Common myeloid progenitor, CD34-positive (primary cell): Measurements from ENCODE around the gene FAM237B.

Source experiments
- CTCF ChIA-PET: fragments of 350-600 bp; sonication (Branson Sonifier 250); formaldehyde crosslinking; loops from one replicate; lab custom pipeline; 2021; ENCODE audit warnings: antibody characterized with exemption; lab: Charles Lee
- POLR2A ChIA-PET: fragments of 350-600 bp; sonication (Branson Sonifier 250); formaldehyde crosslinking; loops from one replicate; lab custom pipeline; 2021; ENCODE audit warnings: antibody characterized with exemption; lab: Charles Lee
- DNase-seq, 3 donors: peaks; one replicate each; pipeline versions ENCODE4 v3.0.0 to v3.0.0-alpha.2; 2013
- H3K27ac ChIP-seq, 2 experiments: 1 replicate in 1 of 2; 2 replicates in 1 of 2; pipeline ENCODE4 v1.7.0; 2013; ENCODE audit warnings: inconsistent platforms in 2 of 2, low read length in 2 of 2, mild to moderate bottlenecking in 2 of 2, low read depth in 1 of 2, moderate library complexity in 1 of 2; ENCODE audit not compliant: severe bottlenecking in 2 of 2, insufficient read depth in 1 of 2, poor library complexity in 1 of 2
- H3K27me3 ChIP-seq, 5 experiments: replicated peaks in 2 of 5; 1 replicate in 3 of 5; 2 replicates in 2 of 5; pipeline versions ENCODE4 v1.6.1 to v1.7.0; 2013; ENCODE audit warnings: low read length in 4 of 5, mild to moderate bottlenecking in 2 of 5, moderate library complexity in 2 of 5, inconsistent platforms in 1 of 5; ENCODE audit not compliant: insufficient read depth in 5 of 5, control insufficient read depth in 4 of 5
- H3K36me3 ChIP-seq, 4 experiments: 1 replicate in 2 of 4; 2 replicates in 2 of 4; pipeline versions ENCODE4 v1.6.1 to v1.7.0; 2013; ENCODE audit warnings: low read length in 3 of 4, control low read depth in 1 of 4, mild to moderate bottlenecking in 1 of 4; ENCODE audit not compliant: control insufficient read depth in 4 of 4, insufficient read depth in 4 of 4
- H3K4me1 ChIP-seq, 4 experiments: 1 replicate in 3 of 4; 2 replicates in 1 of 4; pipeline versions ENCODE4 v1.6.1 to v1.7.1; 2013; ENCODE audit warnings: low read length in 3 of 4, mild to moderate bottlenecking in 3 of 4, control low read depth in 1 of 4, inconsistent platforms in 1 of 4, moderate library complexity in 1 of 4; ENCODE audit not compliant: control insufficient read depth in 4 of 4, insufficient read depth in 4 of 4; ENCODE audit errors: control extremely low read depth in 1 of 4
- H3K4me3 ChIP-seq, 7 experiments: 1 replicate in 4 of 7; 2 replicates in 3 of 7; pipeline versions ENCODE4 v1.5.1 to v1.7.0; 2013; ENCODE audit warnings: mild to moderate bottlenecking in 7 of 7, low read length in 6 of 7, moderate library complexity in 6 of 7, inconsistent platforms in 2 of 7, low read depth in 2 of 7, control low read depth in 1 of 7; ENCODE audit not compliant: insufficient read depth in 4 of 7, control insufficient read depth in 1 of 7; ENCODE audit errors: extremely low read depth in 1 of 7
- H3K9me3 ChIP-seq, 5 experiments: 1 replicate in 4 of 5; 2 replicates in 1 of 5; pipeline versions ENCODE4 v1.6.1 to v1.7.1; 2013; ENCODE audit warnings: low read length in 4 of 5, mild to moderate bottlenecking in 2 of 5, inconsistent platforms in 1 of 5, low read depth in 1 of 5, moderate library complexity in 1 of 5; ENCODE audit not compliant: control insufficient read depth in 4 of 5, insufficient read depth in 2 of 5; ENCODE audit errors: control extremely low read depth in 1 of 5
- WGBS: methylation state at CpG from one replicate; pipeline ENCODE4 v1.1.5; 2013; ENCODE audit not compliant: insufficient coverage; 5-methylcytosine and 5-hydroxymethylcytosine counted together

Gene FAM237B

GRCh38 chr7:90298145-90299038 lies 22.7 kb downstream of the FAM237B start:
- CTCF ChIA-PET = interaction anchor here (0.6 to 2.0 kb wide), 7 partner anchors 11 to 145 kb away, joined by 3 to 8 read pairs (median 3); partner anchors contain the start of genes GTPBP10 and STEAP1
- peak in 2 of 3 donors; percentile 42 to 57 for DNase-seq
- 75% methylated on average over 4 of the region's 5 CpGs for WGBS
- no peak overlapping the region for H3K4me3 ChIP-seq
- no peaks in the 10 kb centered on the region for H3K4me1 ChIP-seq
- H3K36me3 ChIP-seq = no peaks in the 10 kb centered on the region
- H3K27ac ChIP-seq = no peak overlapping the region
- POLR2A ChIA-PET = no interaction called here
- no peaks in the 10 kb centered on the region for H3K27me3 ChIP-seq
- peaks cover 0 to 3% (median 0%) of the 10 kb centered on the region in 5 experiments for H3K9me3 ChIP-seq

- 98% methylated on average over 3 of the region's 3 CpGs for WGBS
- CTCF ChIA-PET = no interaction called here
- POLR2A ChIA-PET = no interaction called here
- peaks cover 0 to 11% (median 0%) of the 10 kb centered on the region in 5 experiments for H3K9me3 ChIP-seq
- no peak overlapping the region for H3K4me3 ChIP-seq
- no peaks in the 10 kb centered on the region for H3K27me3 ChIP-seq
- H3K4me1 ChIP-seq = peaks cover 0 to 7% (median 2%) of the 10 kb centered on the region in 4 experiments
- DNase-seq = no peak
- H3K36me3 ChIP-seq = no peaks in the 10 kb centered on the region
- H3K27ac ChIP-seq = no peak overlapping the region
These were observed 30.6 kb downstream of the FAM237B start for GRCh38 chr7:90290244-90291113.

- ChIA-PET POLR2A (no interaction called here), CTCF (interaction anchor here (1.5 kb wide), 1 partner anchor 10 kb away, joined by 4 read pairs; no protein-coding TSS in a partner anchor)
- Histone ChIP-seq H3K27me3 (no peaks in the 10 kb centered on the region), H3K4me3 (no peak overlapping the region), H3K4me1 (peaks cover 0 to 13% (median 6%) of the 10 kb centered on the region in 4 experiments), H3K36me3 (no peaks in the 10 kb centered on the region), H3K9me3 (peaks cover 0 to 8% (median 0%) of the 10 kb centered on the region in 5 experiments), H3K27ac (no peak overlapping the region)
- 100% methylated on average over 1 of the region's 3 CpGs for WGBS
- no peak for DNase-seq
These were observed 33.0 kb downstream of the FAM237B start for GRCh38 chr7:90288154-90288553.

GRCh38 chr7:90276033-90276728 lies 44.9 kb downstream of the FAM237B start:
- H3K4me3 ChIP-seq = no peak overlapping the region
- peaks cover 0 to 2% (median 0%) of the 10 kb centered on the region in 5 experiments for H3K27me3 ChIP-seq
- no peak for DNase-seq
- ChIA-PET CTCF (interaction anchor here (1.1 to 1.3 kb wide), 2 partner anchors 21 to 25 kb away, joined by 3 read pairs; no protein-coding TSS in a partner anchor), POLR2A (no interaction called here)
- 95% methylated on average over 2 of the region's 5 CpGs for WGBS
- H3K36me3 ChIP-seq = no peaks in the 10 kb centered on the region
- no peaks in the 10 kb centered on the region for H3K9me3 ChIP-seq
- no peaks in the 10 kb centered on the region for H3K4me1 ChIP-seq
- no peak overlapping the region for H3K27ac ChIP-seq

GRCh38 chr7:90274161-90274560 lies 46.9 kb downstream of the FAM237B start:
- Histone ChIP-seq H3K27me3 (no peaks in the 10 kb centered on the region), H3K4me3 (no peak overlapping the region), H3K27ac (no peak overlapping the region), H3K4me1 (no peaks in the 10 kb centered on the region), H3K36me3 (no peaks in the 10 kb centered on the region), H3K9me3 (no peaks in the 10 kb centered on the region)
- POLR2A ChIA-PET = no interaction called here
- CTCF ChIA-PET = no interaction called here
- DNase-seq = no peak

GRCh38 chr7:90272242-90272641 lies 48.9 kb downstream of the FAM237B start:
- POLR2A ChIA-PET = no interaction called here
- no peak for DNase-seq
- 100% methylated on average over 1 of the region's 2 CpGs for WGBS

More at GRCh38 chr7:90272242-90272641, 48.9 kb downstream of the FAM237B start:
- H3K9me3 ChIP-seq = no peaks in the 10 kb centered on the region
- CTCF ChIA-PET = no interaction called here
- no peak overlapping the region for H3K27ac ChIP-seq
- H3K27me3 ChIP-seq = peaks cover 0 to 3% (median 0%) of the 10 kb centered on the region in 5 experiments
- no peaks in the 10 kb centered on the region for H3K4me1 ChIP-seq
- H3K36me3 ChIP-seq = no peaks in the 10 kb centered on the region
- H3K4me3 ChIP-seq = no peak overlapping the region
